ENCODE results near the gene RTTN. TPM values are rescaled to one million over a fixed set of nuclear protein-coding genes. Genes with fewer than 3 reads are reported as not detected.

Gene RTTN
- total RNA-seq, 1 donor from 2014 or later, result 12.2 TPM

- DNase-seq (ENCODE audit: low spot score), result no peak
- intact Hi-C loops (cut with DNase I), result loop anchor here (10.0 kb wide), 1 partner anchor 197 kb away; no protein-coding TSS in a partner anchor
These were observed 163.9 kb downstream of the RTTN start for GRCh38 chr18:70041459-70042050.

GRCh38 chr18:70039186-70039585, 166.3 kb downstream of the RTTN start:
- DNase-seq (ENCODE audit: low spot score), result no peak
- intact Hi-C loops (cut with DNase I), result no loop called here

- no peak for DNase-seq (ENCODE audit: low spot score)
- intact Hi-C loops (cut with DNase I), result no loop called here
These were observed 167.9 kb downstream of the RTTN start for GRCh38 chr18:70037431-70038061.

GRCh38 chr18:70036771-70037347, 168.6 kb downstream of the RTTN start:
- intact Hi-C loops (cut with DNase I), result no loop called here
- DNase-seq (ENCODE audit: low spot score), result no peak

- DNase-seq (ENCODE audit: low spot score), result no peak
- intact Hi-C loops (cut with DNase I), result no loop called here
These were observed 169.3 kb downstream of the RTTN start for GRCh38 chr18:70036168-70036567.

GRCh38 chr18:70031221-70031620, 174.3 kb downstream of the RTTN start:
- intact Hi-C loops (cut with DNase I), result no loop called here

GRCh38 chr18:70030728-70031127, 174.8 kb downstream of the RTTN start:
- DNase-seq (ENCODE audit: low spot score), result no peak
- intact Hi-C loops (cut with DNase I), result no loop called here

More at GRCh38 chr18:70031221-70031620, 174.3 kb downstream of the RTTN start:
- no peak for DNase-seq (ENCODE audit: low spot score)

- no peak for DNase-seq (ENCODE audit: low spot score)
- intact Hi-C loops (cut with DNase I), result no loop called here
These were observed 176.3 kb downstream of the RTTN start for GRCh38 chr18:70029163-70029562.

- intact Hi-C loops (cut with DNase I), result no loop called here
- DNase-seq (ENCODE audit: low spot score), result no peak
These were observed 176.8 kb downstream of the RTTN start for GRCh38 chr18:70028734-70029133.

GRCh38 chr18:70028084-70028483, 177.4 kb downstream of the RTTN start:
- intact Hi-C loops (cut with DNase I), result no loop called here
- no peak for DNase-seq (ENCODE audit: low spot score)

GRCh38 chr18:70025580-70025979, 179.9 kb downstream of the RTTN start:
- no peak for DNase-seq (ENCODE audit: low spot score)
- intact Hi-C loops (cut with DNase I), result no loop called here

- intact Hi-C loops (cut with DNase I), result no loop called here
- DNase-seq (ENCODE audit: low spot score), result no peak
These were observed 180.7 kb downstream of the RTTN start for GRCh38 chr18:70024829-70025228.

GRCh38 chr18:70024093-70024492, 181.4 kb downstream of the RTTN start:
- intact Hi-C loops (cut with DNase I), result no loop called here
- no peak for DNase-seq (ENCODE audit: low spot score)

GRCh38 chr18:70022636-70023035, 182.9 kb downstream of the RTTN start:
- intact Hi-C loops (cut with DNase I), result no loop called here
- no peak for DNase-seq (ENCODE audit: low spot score)

GRCh38 chr18:70021498-70021897, 184.0 kb downstream of the RTTN start:
- intact Hi-C loops (cut with DNase I), result no loop called here
- no peak for DNase-seq (ENCODE audit: low spot score)

- no peak for DNase-seq (ENCODE audit: low spot score)
- intact Hi-C loops (cut with DNase I), result no loop called here
These were observed 184.4 kb downstream of the RTTN start for GRCh38 chr18:70021043-70021442.

- no peak for DNase-seq (ENCODE audit: low spot score)
- intact Hi-C loops (cut with DNase I), result no loop called here
These were observed 185.5 kb downstream of the RTTN start for GRCh38 chr18:70019991-70020390.

- DNase-seq (ENCODE audit: low spot score), result no peak
- intact Hi-C loops (cut with DNase I), result no loop called here
These were observed 186.4 kb downstream of the RTTN start for GRCh38 chr18:70019136-70019535.

- no peak for DNase-seq (ENCODE audit: low spot score)
- intact Hi-C loops (cut with DNase I), result no loop called here
These were observed 190.4 kb downstream of the RTTN start for GRCh38 chr18:70015127-70015526.

- DNase-seq (ENCODE audit: low spot score), result no peak
- intact Hi-C loops (cut with DNase I), result no loop called here
These were observed 199.9 kb downstream of the RTTN start for GRCh38 chr18:70005580-70005979.

- DNase-seq (ENCODE audit: low spot score), result no peak
- intact Hi-C loops (cut with DNase I), result no loop called here
These were observed 200.8 kb downstream of the RTTN start for GRCh38 chr18:70004696-70005095.

Measured in cardiac septum (tissue), 1 donor.